GM19238 (cell line): Measurements from ENCODE around the gene EML4.

ENCODE experiments used
- DNase-seq: peaks from one replicate; pipeline ENCODE4 v3.0.0; 2011; ENCODE audit warnings: low spot score; ENCODE audit not compliant: insufficient read length

Gene EML4

GRCh38 chr2:42194428-42194827 lies 25.3 kb downstream of the EML4 start:
- DNase-seq: no peak

DNA sequence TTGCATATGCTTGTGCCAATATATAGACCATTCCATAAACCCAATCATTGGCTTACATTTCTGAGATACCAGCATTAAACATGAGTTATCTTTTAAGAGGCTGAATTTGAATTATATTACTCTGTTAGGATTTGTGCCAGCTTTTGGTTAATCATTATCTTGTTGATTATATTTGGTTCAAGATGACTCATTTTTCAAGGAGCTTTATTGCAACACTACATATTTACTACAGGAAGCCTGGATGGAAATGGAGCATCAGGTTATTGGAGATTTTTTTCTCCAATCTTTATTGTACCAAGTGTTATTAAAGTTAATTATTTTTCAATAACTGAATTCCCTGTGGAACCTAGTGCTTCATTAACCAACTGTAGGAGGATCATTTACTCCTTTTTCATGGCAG lies 26.4 kb downstream of the EML4 start:
- no peak for DNase-seq

DNA sequence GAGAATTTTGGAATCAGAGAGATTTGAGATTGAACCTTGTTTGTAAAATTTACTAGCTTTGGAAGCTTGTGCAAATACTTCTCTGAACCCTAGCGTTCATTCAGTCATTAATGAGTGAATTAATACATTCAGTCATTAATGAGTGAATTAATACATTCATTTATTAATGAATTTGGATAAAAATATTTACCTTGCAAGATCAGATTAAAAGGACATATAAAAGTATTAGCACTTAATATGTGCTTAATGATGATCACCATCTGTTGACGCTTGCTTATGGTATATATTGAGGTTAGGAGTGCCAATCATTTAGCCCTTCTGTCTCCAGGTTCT lies 26.9 kb downstream of the EML4 start:
- no peak for DNase-seq

- no peak for DNase-seq
Measured at GRCh38 chr2:42196403-42197267, 27.5 kb downstream of the EML4 start.

DNA sequence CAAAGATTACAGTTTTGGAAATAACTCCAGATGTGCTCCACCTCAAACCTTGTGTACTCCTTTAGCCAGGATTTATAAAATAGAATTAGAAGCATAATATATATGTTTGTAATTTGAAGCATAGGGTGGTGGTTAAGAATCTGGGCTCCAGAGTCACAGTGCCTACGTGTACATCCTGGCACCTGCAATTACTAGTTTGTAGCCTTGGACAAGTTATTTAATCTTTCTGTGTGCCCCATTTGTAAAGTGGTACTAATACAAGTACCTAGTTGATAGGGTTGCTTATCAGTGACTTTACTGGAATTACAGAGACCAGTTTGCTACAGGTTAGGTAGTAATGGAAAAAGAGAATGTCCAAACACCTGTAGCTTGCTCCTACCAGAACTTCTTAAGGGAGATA lies 28.6 kb downstream of the EML4 start:
- no peak for DNase-seq

DNA sequence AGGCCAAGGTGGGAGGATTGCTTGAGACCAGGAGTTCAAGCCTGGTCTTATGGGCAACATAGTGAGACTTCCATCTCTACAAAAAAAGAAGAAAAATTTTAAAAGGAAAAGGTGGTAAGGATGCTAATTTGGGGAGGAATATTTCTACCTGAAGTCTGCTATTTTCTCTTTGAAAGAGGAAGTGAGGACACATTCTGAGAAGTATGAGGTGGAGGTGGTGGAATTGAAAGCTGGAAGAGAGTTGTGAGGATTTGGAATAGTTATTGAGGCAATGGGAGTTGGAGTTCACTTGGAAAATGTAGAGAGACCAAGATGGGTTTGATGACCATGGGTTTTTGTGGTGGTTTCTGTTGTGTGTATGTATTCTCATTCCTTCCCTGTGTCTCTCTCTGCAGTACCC lies 29.3 kb downstream of the EML4 start:
- DNase-seq: no peak

- no peak for DNase-seq
Measured at GRCh38 chr2:42199002-42199401, 29.8 kb downstream of the EML4 start.

DNA sequence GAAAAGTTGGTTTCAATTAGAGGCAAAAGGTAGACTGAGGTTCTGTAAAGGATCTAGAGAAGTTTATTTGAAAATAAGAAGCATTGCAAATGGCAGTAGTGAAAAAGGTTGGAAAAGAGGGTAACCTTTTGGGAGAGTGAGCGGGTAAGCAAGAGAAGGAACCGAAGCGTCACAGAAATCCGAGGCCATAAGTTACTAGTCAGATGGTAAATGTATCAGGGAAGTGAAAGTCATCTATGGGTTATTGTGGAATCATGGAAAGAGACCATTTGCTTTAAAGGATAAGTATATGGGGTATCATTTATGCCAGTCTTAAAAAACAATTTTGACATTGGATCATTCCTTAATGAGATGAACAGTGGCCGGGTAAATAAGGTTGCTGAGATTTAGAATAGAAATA lies 30.5 kb downstream of the EML4 start:
- DNase-seq: no peak

- no peak for DNase-seq
Measured at GRCh38 chr2:42200926-42201855, 32.0 kb downstream of the EML4 start.

DNA sequence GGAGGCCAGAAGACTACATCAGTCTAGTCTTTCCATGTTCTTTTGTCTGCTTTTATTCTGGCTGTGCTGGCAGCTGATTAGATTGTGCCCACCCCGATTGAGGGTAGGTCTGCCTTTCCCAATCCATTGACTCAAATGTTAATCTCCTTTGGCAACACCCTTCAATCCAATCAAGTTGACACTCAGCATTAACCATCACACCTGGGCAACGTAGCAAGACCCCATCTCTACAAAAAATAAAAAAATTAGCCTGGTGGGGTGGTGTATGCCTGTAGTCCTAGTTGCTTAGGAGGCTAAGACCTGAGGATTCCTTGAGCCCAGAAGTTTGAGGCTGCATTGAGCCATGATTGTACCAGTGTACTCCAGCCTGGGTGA lies 33.5 kb downstream of the EML4 start:
- DNase-seq: no peak

GRCh38 chr2:42203792-42204191 lies 34.6 kb downstream of the EML4 start:
- no peak for DNase-seq

GRCh38 chr2:42205337-42205736 lies 36.2 kb downstream of the EML4 start:
- DNase-seq: no peak

DNA sequence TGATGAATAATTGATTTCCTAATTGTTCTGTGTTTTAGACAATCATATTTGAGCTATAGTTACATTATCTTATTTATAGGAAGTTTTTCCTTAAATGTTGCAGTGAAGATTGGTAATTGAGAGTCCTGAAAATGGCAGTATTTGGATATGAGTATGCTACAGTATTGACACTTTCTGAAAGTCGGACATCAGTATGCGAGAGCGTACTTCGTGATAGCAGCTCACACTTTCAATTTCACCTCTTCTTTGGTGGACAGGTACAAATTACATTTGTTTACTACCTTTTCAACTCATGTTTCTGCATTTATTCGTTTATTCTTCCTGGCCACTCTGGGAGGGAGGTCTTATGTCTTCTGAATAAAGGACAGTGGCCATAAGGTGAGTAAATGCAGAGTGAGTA lies 38.7 kb downstream of the EML4 start:
- DNase-seq: no peak

DNA sequence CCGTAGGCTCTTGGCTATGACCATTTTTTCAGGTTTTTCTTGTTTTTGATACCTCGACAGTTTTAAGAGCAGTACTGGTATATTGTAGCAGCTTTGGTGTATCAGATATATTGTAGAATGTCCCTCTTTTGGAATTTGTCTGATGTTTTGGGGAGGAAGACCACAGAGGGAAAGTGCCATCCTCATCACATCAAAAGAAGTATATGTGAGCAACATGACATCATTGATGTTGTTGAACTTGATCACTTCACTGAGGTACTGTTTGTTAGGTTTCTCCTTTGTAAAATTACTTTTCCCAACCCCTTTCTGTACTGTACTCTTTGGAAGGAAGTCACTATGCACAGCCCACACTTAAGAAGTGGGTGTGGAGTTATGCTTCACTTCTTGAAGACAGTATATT lies 41.0 kb downstream of the EML4 start:
- DNase-seq: no peak

- no peak for DNase-seq
Measured at GRCh38 chr2:42211291-42211690, 42.1 kb downstream of the EML4 start.

GRCh38 chr2:42214669-42215068 lies 45.5 kb downstream of the EML4 start:
- no peak for DNase-seq

GRCh38 chr2:42216694-42217093 lies 47.5 kb downstream of the EML4 start:
- DNase-seq: no peak

DNA sequence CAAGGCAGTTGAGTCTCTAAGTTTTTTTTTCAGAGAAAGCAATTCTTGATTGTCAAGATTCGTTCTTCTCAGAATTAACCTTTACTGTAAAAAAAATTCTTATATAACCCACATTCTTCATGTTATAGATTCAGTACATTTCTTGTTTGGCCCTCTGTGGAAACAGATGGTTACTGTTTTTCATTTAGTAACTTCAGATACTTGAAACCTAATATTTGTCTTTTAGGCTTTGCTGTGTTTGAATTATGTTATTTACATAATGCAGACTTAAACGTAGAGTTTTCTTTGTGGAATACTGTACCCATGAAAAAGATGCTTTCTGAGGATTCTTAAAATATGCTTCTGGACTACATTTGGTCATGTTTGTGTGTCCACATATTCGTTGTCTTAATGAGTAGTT lies 48.2 kb downstream of the EML4 start:
- no peak for DNase-seq

DNA sequence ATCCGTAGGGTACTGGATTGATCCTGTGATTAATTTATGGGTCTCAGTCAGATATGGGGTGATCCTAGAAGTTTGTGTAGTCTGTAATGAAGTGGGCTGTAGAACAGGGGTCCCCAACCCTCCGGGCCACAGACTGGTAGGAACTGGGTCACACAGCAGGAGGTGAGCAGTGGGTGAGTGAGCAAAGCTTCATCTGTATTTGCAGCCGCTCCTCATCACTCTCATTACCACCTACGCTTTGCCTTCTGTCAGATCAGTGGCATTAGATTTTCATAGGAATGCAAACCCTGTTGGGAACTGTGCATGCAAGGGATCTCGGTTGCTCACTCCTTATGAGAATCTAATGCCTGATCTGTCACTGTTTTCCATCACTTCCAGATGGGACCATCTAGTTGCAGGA lies 48.8 kb downstream of the EML4 start:
- DNase-seq: no peak

DNA sequence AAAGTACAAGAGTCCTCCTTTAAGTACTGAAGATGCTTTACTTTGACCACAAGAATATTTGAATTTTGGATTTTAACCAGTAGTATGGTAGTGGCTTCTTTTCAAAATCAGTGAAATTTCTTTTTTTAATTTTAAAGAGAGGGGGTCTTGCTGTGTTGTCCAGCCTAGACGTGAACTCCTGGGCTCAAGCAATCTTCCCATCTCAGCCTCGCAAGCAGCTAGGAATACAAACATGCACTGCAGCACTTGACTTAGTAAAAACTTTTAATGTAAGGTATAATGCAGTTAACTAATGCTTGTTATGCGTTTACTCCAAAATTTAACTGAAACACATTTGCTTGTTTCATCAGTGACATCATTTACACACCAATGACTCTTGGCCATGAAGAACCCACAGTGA lies 49.6 kb downstream of the EML4 start:
- DNase-seq: no peak

DNA sequence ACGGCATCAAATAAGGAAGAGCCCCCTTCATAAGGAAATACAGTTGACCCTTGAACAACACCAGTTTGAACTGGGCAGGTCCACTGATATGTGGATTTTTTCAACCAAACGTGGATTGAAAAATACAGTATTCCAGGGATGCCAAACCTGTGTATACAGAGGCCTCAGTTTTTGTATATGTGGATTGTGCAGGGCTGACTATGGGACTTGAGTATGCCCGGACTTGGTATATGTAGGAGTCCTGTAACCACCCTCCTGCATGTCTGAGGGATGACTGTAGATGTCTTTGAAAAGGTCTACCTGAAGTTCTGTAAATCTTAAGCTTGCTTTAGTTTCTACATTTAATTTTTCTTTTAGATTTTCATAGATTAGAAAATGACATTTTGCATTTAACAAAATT lies 50.0 kb downstream of the EML4 start:
- DNase-seq: no peak

GRCh38 chr2:42220566-42220965 lies 51.4 kb downstream of the EML4 start:
- DNase-seq: no peak
